DND-41 (cell line): Measurements from ENCODE around the gene FAM234A.

ENCODE experiments used
- EZH2 ChIP-seq: IDR thresholded peaks from 3 replicates; pipeline ENCODE4 v1.6.1; 2012; ENCODE audit warnings: borderline replicate concordance, low read depth, mild to moderate bottlenecking, moderate library complexity, low read length, inconsistent platforms; ENCODE audit not compliant: severe bottlenecking
- TF ChIP-seq, protein P1 (sequence below): IDR thresholded peaks from 2 replicates; pipeline ENCODE4 v1.5.1; 2012; ENCODE audit warnings: borderline replicate concordance, low read length, moderate library complexity, mild to moderate bottlenecking; ENCODE audit not compliant: poor library complexity, severe bottlenecking; ENCODE audit errors: extremely low read depth

DNA sequence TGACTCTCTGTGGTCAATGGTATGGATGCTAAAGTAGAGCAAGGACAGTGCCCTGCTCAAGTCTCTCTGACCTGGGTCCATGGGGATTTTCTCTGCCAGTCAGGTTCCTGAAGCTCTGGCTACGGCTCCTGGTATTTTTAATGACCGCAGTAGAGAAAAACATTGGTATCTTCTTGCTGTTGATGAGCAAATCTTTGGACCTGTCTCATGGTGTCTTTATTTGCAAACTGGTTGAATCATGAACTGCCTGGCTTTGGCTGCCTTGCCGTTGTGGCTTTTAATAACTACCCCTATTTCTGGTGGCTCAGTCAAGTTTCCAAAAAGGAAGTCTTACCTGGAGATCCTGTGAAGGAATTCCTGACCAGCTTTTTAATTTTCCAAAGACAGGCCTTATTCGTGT lies 8.7 kb downstream of the FAM234A start:
- TF ChIP-seq, protein P1, sequence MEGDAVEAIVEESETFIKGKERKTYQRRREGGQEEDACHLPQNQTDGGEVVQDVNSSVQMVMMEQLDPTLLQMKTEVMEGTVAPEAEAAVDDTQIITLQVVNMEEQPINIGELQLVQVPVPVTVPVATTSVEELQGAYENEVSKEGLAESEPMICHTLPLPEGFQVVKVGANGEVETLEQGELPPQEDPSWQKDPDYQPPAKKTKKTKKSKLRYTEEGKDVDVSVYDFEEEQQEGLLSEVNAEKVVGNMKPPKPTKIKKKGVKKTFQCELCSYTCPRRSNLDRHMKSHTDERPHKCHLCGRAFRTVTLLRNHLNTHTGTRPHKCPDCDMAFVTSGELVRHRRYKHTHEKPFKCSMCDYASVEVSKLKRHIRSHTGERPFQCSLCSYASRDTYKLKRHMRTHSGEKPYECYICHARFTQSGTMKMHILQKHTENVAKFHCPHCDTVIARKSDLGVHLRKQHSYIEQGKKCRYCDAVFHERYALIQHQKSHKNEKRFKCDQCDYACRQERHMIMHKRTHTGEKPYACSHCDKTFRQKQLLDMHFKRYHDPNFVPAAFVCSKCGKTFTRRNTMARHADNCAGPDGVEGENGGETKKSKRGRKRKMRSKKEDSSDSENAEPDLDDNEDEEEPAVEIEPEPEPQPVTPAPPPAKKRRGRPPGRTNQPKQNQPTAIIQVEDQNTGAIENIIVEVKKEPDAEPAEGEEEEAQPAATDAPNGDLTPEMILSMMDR = no peak
- TF ChIP-seq EZH2 = no peak
